HCT116 (cell line): ENCODE data around the gene CERS5. TPM values are rescaled to one million over a fixed set of nuclear protein-coding genes. Genes with fewer than 3 reads are reported as not detected.

ENCODE experiments used
- ATAC-seq: fragments of 200-7000 bp; cut with Tn5 transposase; 2 replicates; pipeline ENCODE4 v1.9.1; 2020; ENCODE audit warnings: mild to moderate bottlenecking, moderate library complexity
- BruUV-seq: library from RNA; stranded (reverse); fragments of 400-500 nt; replicated peaks from 2 replicates; lab custom pipeline; 2021; lab: Mats Ljungman, UMichigan
- CTCF ChIA-PET: fragments of 300-600 bp; sonication (Branson Sonifier 250); formaldehyde crosslinking; loops from one replicate; lab custom pipeline; 2021; ENCODE audit warnings: antibody characterized with exemption; lab: Charles Lee
- POLR2A ChIA-PET: fragments of 300-600, 350-600 bp; sonication (Branson Sonifier 250); formaldehyde crosslinking; loops from one replicate; lab custom pipeline; 2021; ENCODE audit warnings: antibody characterized with exemption; lab: Charles Lee
- RAD21 ChIA-PET, 2 experiments: fragments of 300-600 bp; sonication (Branson Sonifier 250); formaldehyde crosslinking; loops; one replicate each; lab custom pipeline; 2023; ENCODE audit warnings: low total read pairs in 2 of 2; ENCODE audit not compliant: uncharacterized antibody in 2 of 2, unreplicated experiment in 2 of 2, low non-redundant PET in 1 of 2; lab: Charles Lee
- DNase-seq: peaks from one replicate; pipeline ENCODE4 v3.0.0-alpha.2; 2010; ENCODE audit warnings: low read depth, low spot score
- H2AFZ ChIP-seq: fragments of 200-600 bp; shearing (Covaris generic), sonication (generic); 2 replicates; pipeline ENCODE4 v1.6.1; 2017; ENCODE audit warnings: low read depth, mixed run types, mixed read lengths, antibody characterized with exemption, low read length; ENCODE audit not compliant: poor library complexity, severe bottlenecking
- H3K27ac ChIP-seq: 2 replicates; pipeline ENCODE4 v1.5.1; 2012; ENCODE audit warnings: low read depth, low read length
- H3K27me3 ChIP-seq: fragments of 200-600 bp; sonication (generic); 2 replicates; pipeline ENCODE4 v1.6.1; 2016; ENCODE audit warnings: mixed run types, low read length, mixed read lengths; ENCODE audit not compliant: insufficient read depth
- H3K36me3 ChIP-seq, 2 experiments: fragments of 200-500 bp in 1 of 2; fragments of 200-600 bp in 1 of 2; sonication (Bioruptor generic) in 1 of 2; sonication (generic) in 1 of 2; 2 replicates each; pipeline versions ENCODE4 v1.5.1 to v1.6.1; 2014 to 2016; ENCODE audit warnings: low read length in 2 of 2, inconsistent platforms in 1 of 2, mixed read lengths in 1 of 2, mixed run types in 1 of 2; ENCODE audit not compliant: insufficient read depth in 2 of 2, control insufficient read depth in 1 of 2
- H3K4me1 ChIP-seq, 2 experiments: fragments of 200-600 bp in 1 of 2; sonication (generic) in 1 of 2; 2 replicates each; pipeline versions ENCODE4 v1.5.1 to v1.6.1; 2012 to 2017; ENCODE audit warnings: low read length in 2 of 2, inconsistent platforms in 1 of 2, mild to moderate bottlenecking in 1 of 2, mixed read lengths in 1 of 2, mixed run types in 1 of 2, moderate library complexity in 1 of 2; ENCODE audit not compliant: insufficient read depth in 2 of 2, control insufficient read depth in 1 of 2
- H3K4me2 ChIP-seq: fragments of 200-600 bp; sonication (generic); 2 replicates; pipeline ENCODE4 v1.6.1; 2017; ENCODE audit warnings: mixed run types, low read length, mixed read lengths
- H3K4me3 ChIP-seq, 2 experiments: fragments of 200-600 bp in 1 of 2; sonication (generic) in 1 of 2; replicated peaks in 1 of 2; 2 replicates each; pipeline ENCODE4 v1.5.1; 2011 to 2016; ENCODE audit warnings: low read length in 2 of 2, control low read depth in 1 of 2, low read depth in 1 of 2, mild to moderate bottlenecking in 1 of 2, mixed read lengths in 1 of 2, mixed run types in 1 of 2
- H3K79me2 ChIP-seq: fragments of 200-600 bp; sonication (generic); 2 replicates; pipeline ENCODE4 v1.6.1; 2017; ENCODE audit warnings: mild to moderate bottlenecking, mixed run types, low read length, moderate library complexity, mixed read lengths; ENCODE audit not compliant: insufficient read depth
- H3K9ac ChIP-seq: fragments of 200-600 bp; sonication (generic); 2 replicates; pipeline ENCODE4 v1.6.1; 2016; ENCODE audit warnings: low read length, mixed read lengths
- H3K9me2 ChIP-seq: fragments of 200-600 bp; sonication (generic), shearing (Covaris generic); 2 replicates; pipeline ENCODE4 v1.6.1; 2017; ENCODE audit warnings: mixed run types, mild to moderate bottlenecking, moderate library complexity; ENCODE audit not compliant: insufficient read depth
- H3K9me3 ChIP-seq, 2 experiments: fragments of 200-500 bp in 1 of 2; fragments of 200-600 bp in 1 of 2; sonication (Bioruptor generic) in 1 of 2; sonication (generic) in 1 of 2; 2 replicates each; pipeline ENCODE4 v1.6.1; 2014 to 2017; ENCODE audit warnings: low read length in 2 of 2, mixed read lengths in 2 of 2, inconsistent platforms in 1 of 2, low read depth in 1 of 2, mild to moderate bottlenecking in 1 of 2, mixed run types in 1 of 2, moderate library complexity in 1 of 2; ENCODE audit not compliant: control insufficient read depth in 1 of 2, insufficient read depth in 1 of 2
- H4K20me1 ChIP-seq: fragments of 200-600 bp; sonication (generic), shearing (Covaris generic); 2 replicates; pipeline ENCODE4 v1.6.1; 2017; ENCODE audit warnings: mixed run types, mild to moderate bottlenecking, moderate library complexity; ENCODE audit not compliant: insufficient read depth
- CTCF ChIP-seq, 3 experiments: fragments of 200-600 bp in 1 of 3; sonication (generic) in 1 of 3; IDR thresholded peaks in 2 of 3; conservative IDR thresholded peaks in 1 of 3; 2 replicates each; pipeline ENCODE4 v1.5.1; 2012 to 2017; ENCODE audit warnings: low read depth in 2 of 3, low read length in 2 of 3, antibody characterized with exemption in 1 of 3, borderline replicate concordance in 1 of 3, control low read depth in 1 of 3, mild to moderate bottlenecking in 1 of 3, mixed read lengths in 1 of 3, mixed run types in 1 of 3, moderate library complexity in 1 of 3; ENCODE audit not compliant: insufficient read depth in 1 of 3
- EGR1 ChIP-seq: IDR thresholded peaks from 2 replicates; pipeline ENCODE4 v1.6.1; 2012; ENCODE audit warnings: low read depth
- EZH2phosphoT487 ChIP-seq: fragments of 200-600 bp; IDR thresholded peaks from 2 replicates; pipeline ENCODE4 v1.6.1; 2018; ENCODE audit warnings: antibody characterized with exemption, borderline replicate concordance
- POLR2A ChIP-seq: IDR thresholded peaks from 2 replicates; pipeline ENCODE4 v1.7.0; 2011; ENCODE audit warnings: borderline replicate concordance; ENCODE audit not compliant: insufficient read depth, insufficient read length; ENCODE audit errors: extremely low read depth
- RAD21 ChIP-seq: IDR thresholded peaks from 2 replicates; pipeline ENCODE4 v1.6.1; 2012; ENCODE audit warnings: low read depth, mild to moderate bottlenecking
- ZBTB33 ChIP-seq: IDR thresholded peaks from 2 replicates; pipeline ENCODE4 v1.6.1; 2011; ENCODE audit warnings: mild to moderate bottlenecking, low read length, moderate library complexity; ENCODE audit not compliant: insufficient replicate concordance; ENCODE audit errors: extremely low read depth
- intact Hi-C: fragments of 100-400 bp; cut with micrococcal nuclease; formaldehyde crosslinking; loops from 2 replicates; pipeline ENCODE4 v1.10.0; 2022
- total RNA-seq: library from RNA; stranded (reverse); gene quantifications from one replicate; pipeline ENCODE4 v1.2.1, GENCODE V29; 2021; ENCODE audit not compliant: unreplicated experiment

CERS5 gene
- total RNA-seq, 1 experiment from 2014 or later, result 33.4 TPM

- no peaks in the 10 kb centered on the region for H4K20me1 ChIP-seq
- DNase-seq (peak; percentile 58), ATAC-seq (peak; percentile 63; the same call in 1 of the 2 replicates)
- H3K79me2 ChIP-seq, result no peaks in the 10 kb centered on the region
- ChIA-PET CTCF (interaction anchor here (0.6 to 1.8 kb wide), 19 partner anchors 8 to 309 kb away, joined by 3 to 29 read pairs (median 7); partner anchors contain the start of genes CERS5, COX14, GPD1 and SMARCD1), RAD21 (interaction anchor here (0.7 to 1.0 kb wide), 4 partner anchors 74 to 434 kb away, joined by 3 to 6 read pairs (median 4); no protein-coding TSS in a partner anchor), POLR2A (interaction anchor here (0.7 to 1.3 kb wide), 4 partner anchors 8 to 90 kb away, joined by 3 to 5 read pairs (median 3); partner anchors contain the start of genes CERS5 and SMARCD1)
- peak; percentile 84 for TF ChIP-seq RAD21
- TF ChIP-seq POLR2A, result no peak
- TF ChIP-seq CTCF (IDR thresholded peaks at IDR 0.05 in 2 of 3, conservative IDR thresholded peaks at IDR 0.05 in 1 of 3; ENCODE audit: borderline replicate concordance in 1 of 3, insufficient read depth in 1 of 3, low read depth in 2 of 3, low read length in 2 of 3), result peak; percentile 39 to 79 (median 59); a peak in 5 of 6 replicates
- no peaks in the 10 kb centered on the region for H3K9me2 ChIP-seq
- no peak overlapping the region for H3K4me3 ChIP-seq
- BruUV-seq, result no TSS peak
- H3K27ac ChIP-seq, result no peak overlapping the region
- intact Hi-C loops, result loop anchor here (1.0 to 2.0 kb wide), 2 partner anchors 100 to 208 kb away; no protein-coding TSS in a partner anchor
- H2AFZ ChIP-seq, result no peak overlapping the region
- H3K9ac ChIP-seq, result no peak overlapping the region
- H3K27me3 ChIP-seq, result no peaks in the 10 kb centered on the region
- H3K9me3 ChIP-seq, result no peaks in the 10 kb centered on the region
- peaks cover under 1 to 4% of the 10 kb centered on the region in 2 experiments; a peak in 3 of 4 replicates for H3K4me1 ChIP-seq
- H3K36me3 ChIP-seq, result peaks cover 2 to 16% of the 10 kb centered on the region in 2 experiments; a peak in 1 of 4 replicates
- no peak overlapping the region for H3K4me2 ChIP-seq
These were observed 8.0 kb upstream of the CERS5 start for GRCh38 chr12:50174971-50175715.

GRCh38 chr12:50166799-50167048, 445 bp downstream of the CERS5 start:
- DNase-seq, result no peak

More at GRCh38 chr12:50166799-50167048, 445 bp downstream of the CERS5 start:
- Histone ChIP-seq H3K4me3 (peak overlapping the region; percentile 83 to 93), H3K79me2 (peaks cover 27% of the 10 kb centered on the region), H3K27me3 (no peaks in the 10 kb centered on the region), H2AFZ (peak overlapping the region; percentile 63), H3K4me1 (peaks cover 11 to 29% of the 10 kb centered on the region in 2 experiments; a peak in 3 of 4 replicates), H3K36me3 (no peaks in the 10 kb centered on the region), H3K27ac (peak overlapping the region; percentile 77), H3K4me2 (peak overlapping the region; percentile 85), H3K9me3 (no peaks in the 10 kb centered on the region), H4K20me1 (no peaks in the 10 kb centered on the region), H3K9me2 (no peaks in the 10 kb centered on the region), H3K9ac (peak overlapping the region; percentile 94)
- BruUV-seq, result no TSS peak
- CTCF ChIA-PET, result interaction anchor here (0.6 to 3.3 kb wide), 6 partner anchors 9 to 148 kb away, joined by 3 to 14 read pairs (median 5); partner anchors contain the start of genes COX14 and GPD1
- RAD21 ChIA-PET, result interaction anchor here in 1 of 2 experiments (1.4 kb wide), 1 partner anchor 55 kb away, joined by 5 read pairs; the partner anchor contains the start of gene COX14
- POLR2A ChIA-PET, result interaction anchor here (1.2 to 1.9 kb wide), 2 partner anchors 41 to 55 kb away, joined by 3 to 18 read pairs; partner anchors contain the start of gene COX14
- TF ChIP-seq EGR1 (peak; percentile 76), ZBTB33 (no peak), EZH2phosphoT487 (no peak), RAD21 (no peak)
- intact Hi-C loops, result loop anchor here (2.0 kb wide), 1 partner anchor 56 kb away; no protein-coding TSS in a partner anchor
- ATAC-seq, result peak; percentile 12
